ENCODE data around the gene COPB2.

Gene COPB2

GRCh38 chr3:139358841-139359562 is 30.4 kb downstream of the COPB2 start:
- no peak for TF ChIP-seq CTCF (IDR thresholded peaks at IDR 0.05; ENCODE audit: poor library complexity, severe bottlenecking)
- Histone ChIP-seq H3K27ac (ENCODE audit: poor library complexity, severe bottlenecking) (no peak overlapping the region), H3K9me3 (ENCODE audit: severe bottlenecking) (peaks cover 3% of the 10 kb centered on the region), H3K4me1 (ENCODE audit: insufficient read depth, poor library complexity, severe bottlenecking) (no peaks in the 10 kb centered on the region), H3K27me3 (ENCODE audit: insufficient read depth, poor library complexity, severe bottlenecking) (no peaks in the 10 kb centered on the region), H3K36me3 (ENCODE audit: low read depth) (peaks cover 98% of the 10 kb centered on the region), H3K4me3 (ENCODE audit: severe bottlenecking) (no peak overlapping the region)
- ATAC-seq (ENCODE audit: low read depth) (no peak), DNase-seq (ENCODE audit: low spot score) (no peak)

- Histone ChIP-seq H3K27ac (ENCODE audit: poor library complexity, severe bottlenecking) (no peak overlapping the region), H3K36me3 (ENCODE audit: low read depth) (peaks cover 100% of the 10 kb centered on the region), H3K9me3 (ENCODE audit: severe bottlenecking) (peaks cover 3% of the 10 kb centered on the region), H3K4me1 (ENCODE audit: insufficient read depth, poor library complexity, severe bottlenecking) (no peaks in the 10 kb centered on the region), H3K4me3 (ENCODE audit: severe bottlenecking) (no peak overlapping the region), H3K27me3 (ENCODE audit: insufficient read depth, poor library complexity, severe bottlenecking) (no peaks in the 10 kb centered on the region)
- TF ChIP-seq CTCF (IDR thresholded peaks at IDR 0.05; ENCODE audit: poor library complexity, severe bottlenecking): no peak
- ATAC-seq (ENCODE audit: low read depth) (no peak), DNase-seq (ENCODE audit: low spot score) (no peak)
Observed at GRCh38 chr3:139357899-139358298, 31.5 kb downstream of the COPB2 start.

- Histone ChIP-seq H3K4me3 (ENCODE audit: severe bottlenecking) (no peak overlapping the region), H3K36me3 (ENCODE audit: low read depth) (peaks cover 100% of the 10 kb centered on the region), H3K9me3 (ENCODE audit: severe bottlenecking) (peaks cover 3% of the 10 kb centered on the region), H3K4me1 (ENCODE audit: insufficient read depth, poor library complexity, severe bottlenecking) (no peaks in the 10 kb centered on the region), H3K27ac (ENCODE audit: poor library complexity, severe bottlenecking) (no peak overlapping the region), H3K27me3 (ENCODE audit: insufficient read depth, poor library complexity, severe bottlenecking) (no peaks in the 10 kb centered on the region)
- ATAC-seq (ENCODE audit: low read depth) (no peak), DNase-seq (ENCODE audit: low spot score) (no peak)
- no peak for TF ChIP-seq CTCF (IDR thresholded peaks at IDR 0.05; ENCODE audit: poor library complexity, severe bottlenecking)
Observed at GRCh38 chr3:139355891-139356290, 33.6 kb downstream of the COPB2 start.

GRCh38 chr3:139355476-139355875 is 34.0 kb downstream of the COPB2 start:
- DNase-seq (ENCODE audit: low spot score): no peak
- Histone ChIP-seq H3K4me1 (ENCODE audit: insufficient read depth, poor library complexity, severe bottlenecking) (no peaks in the 10 kb centered on the region), H3K36me3 (ENCODE audit: low read depth) (peaks cover 100% of the 10 kb centered on the region), H3K9me3 (ENCODE audit: severe bottlenecking) (peaks cover 3% of the 10 kb centered on the region), H3K4me3 (ENCODE audit: severe bottlenecking) (no peak overlapping the region), H3K27me3 (ENCODE audit: insufficient read depth, poor library complexity, severe bottlenecking) (no peaks in the 10 kb centered on the region), H3K27ac (ENCODE audit: poor library complexity, severe bottlenecking) (no peak overlapping the region)
- no peak for ATAC-seq (ENCODE audit: low read depth)
- no peak for TF ChIP-seq CTCF (IDR thresholded peaks at IDR 0.05; ENCODE audit: poor library complexity, severe bottlenecking)

- Histone ChIP-seq H3K36me3 (ENCODE audit: low read depth) (peaks cover 99% of the 10 kb centered on the region), H3K27me3 (ENCODE audit: insufficient read depth, poor library complexity, severe bottlenecking) (no peaks in the 10 kb centered on the region), H3K9me3 (ENCODE audit: severe bottlenecking) (peaks cover 3% of the 10 kb centered on the region), H3K4me1 (ENCODE audit: insufficient read depth, poor library complexity, severe bottlenecking) (no peaks in the 10 kb centered on the region), H3K4me3 (ENCODE audit: severe bottlenecking) (no peak overlapping the region), H3K27ac (ENCODE audit: poor library complexity, severe bottlenecking) (no peak overlapping the region)
- no peak for TF ChIP-seq CTCF (IDR thresholded peaks at IDR 0.05; ENCODE audit: poor library complexity, severe bottlenecking)
- no peak for DNase-seq (ENCODE audit: low spot score)
- ATAC-seq (ENCODE audit: low read depth): no peak
Observed at GRCh38 chr3:139354661-139355060, 34.8 kb downstream of the COPB2 start.

Measured in RWPE2 (cell line).